Measurements from ENCODE around the gene PMFBP1. TPM values are rescaled to one million over a fixed set of nuclear protein-coding genes. Genes with fewer than 3 reads are reported as not detected.

PMFBP1 gene
- total RNA-seq, 1 donor from 2014 or later, result 0.38 TPM

DNA sequence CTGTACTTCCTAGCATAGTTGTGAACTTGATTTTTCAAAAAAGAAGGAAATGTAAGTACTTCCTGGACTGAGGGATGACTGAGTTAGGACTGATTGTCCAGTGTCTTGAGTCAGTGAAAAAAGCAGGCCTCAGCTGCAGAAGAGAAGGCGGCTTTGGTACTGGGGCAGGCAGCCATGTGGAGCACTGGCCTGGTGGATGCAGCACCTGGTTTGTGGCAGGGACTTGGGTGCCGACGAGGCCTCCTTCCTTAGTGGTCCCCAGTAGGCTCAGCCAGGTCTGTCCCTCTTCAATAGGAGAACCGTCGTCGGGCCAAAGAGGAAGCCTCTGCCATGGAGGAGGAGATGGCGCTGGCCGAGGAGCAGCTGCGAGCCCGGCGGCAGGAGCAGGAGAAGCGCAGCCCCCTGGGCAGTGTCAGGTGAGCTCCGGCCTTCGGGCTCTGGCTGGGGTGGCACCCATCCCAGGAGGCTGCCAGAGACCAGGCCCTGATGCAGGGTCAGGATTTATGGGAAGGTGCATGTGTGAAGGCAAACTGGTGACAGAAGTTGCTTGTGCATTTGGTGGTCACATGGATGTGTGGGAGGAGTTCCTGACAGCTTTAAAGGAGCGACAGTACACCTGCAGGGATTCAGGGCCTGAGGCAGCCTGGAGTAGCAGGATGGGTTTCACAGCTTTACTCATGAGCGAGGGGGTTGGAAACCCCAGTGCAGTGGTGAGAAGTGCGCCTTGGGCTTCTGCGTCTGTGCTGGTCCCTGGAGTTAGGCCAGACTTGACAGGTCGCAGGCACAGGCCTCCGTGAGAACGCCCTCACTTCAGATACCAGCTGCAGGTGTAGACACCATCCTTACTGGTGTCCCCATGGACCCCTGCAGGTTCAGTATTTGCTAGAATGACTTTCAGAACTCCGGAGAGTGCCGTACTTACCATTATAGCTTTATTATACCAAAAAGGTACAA, 61.0 kb downstream of the PMFBP1 start:
- TF ChIP-seq, protein P1, sequence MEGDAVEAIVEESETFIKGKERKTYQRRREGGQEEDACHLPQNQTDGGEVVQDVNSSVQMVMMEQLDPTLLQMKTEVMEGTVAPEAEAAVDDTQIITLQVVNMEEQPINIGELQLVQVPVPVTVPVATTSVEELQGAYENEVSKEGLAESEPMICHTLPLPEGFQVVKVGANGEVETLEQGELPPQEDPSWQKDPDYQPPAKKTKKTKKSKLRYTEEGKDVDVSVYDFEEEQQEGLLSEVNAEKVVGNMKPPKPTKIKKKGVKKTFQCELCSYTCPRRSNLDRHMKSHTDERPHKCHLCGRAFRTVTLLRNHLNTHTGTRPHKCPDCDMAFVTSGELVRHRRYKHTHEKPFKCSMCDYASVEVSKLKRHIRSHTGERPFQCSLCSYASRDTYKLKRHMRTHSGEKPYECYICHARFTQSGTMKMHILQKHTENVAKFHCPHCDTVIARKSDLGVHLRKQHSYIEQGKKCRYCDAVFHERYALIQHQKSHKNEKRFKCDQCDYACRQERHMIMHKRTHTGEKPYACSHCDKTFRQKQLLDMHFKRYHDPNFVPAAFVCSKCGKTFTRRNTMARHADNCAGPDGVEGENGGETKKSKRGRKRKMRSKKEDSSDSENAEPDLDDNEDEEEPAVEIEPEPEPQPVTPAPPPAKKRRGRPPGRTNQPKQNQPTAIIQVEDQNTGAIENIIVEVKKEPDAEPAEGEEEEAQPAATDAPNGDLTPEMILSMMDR (IDR thresholded peaks at IDR 0.05; ENCODE audit: unreplicated experiment), result no peak
- Mint-ChIP-seq H3K27me3 (ENCODE audit: unreplicated experiment) (no peaks in the 10 kb centered on the region), H3K4me3 (ENCODE audit: unreplicated experiment) (no peak overlapping the region), H3K4me1 (ENCODE audit: unreplicated experiment) (no peaks in the 10 kb centered on the region), H3K36me3 (ENCODE audit: low read depth, unreplicated experiment) (peaks cover 65% of the 10 kb centered on the region), H3K27ac (ENCODE audit: unreplicated experiment) (no peak overlapping the region), H3K9me3 (ENCODE audit: unreplicated experiment) (no peaks in the 10 kb centered on the region)
- DNase-seq (ENCODE audit: low spot score), result no peak

DNA sequence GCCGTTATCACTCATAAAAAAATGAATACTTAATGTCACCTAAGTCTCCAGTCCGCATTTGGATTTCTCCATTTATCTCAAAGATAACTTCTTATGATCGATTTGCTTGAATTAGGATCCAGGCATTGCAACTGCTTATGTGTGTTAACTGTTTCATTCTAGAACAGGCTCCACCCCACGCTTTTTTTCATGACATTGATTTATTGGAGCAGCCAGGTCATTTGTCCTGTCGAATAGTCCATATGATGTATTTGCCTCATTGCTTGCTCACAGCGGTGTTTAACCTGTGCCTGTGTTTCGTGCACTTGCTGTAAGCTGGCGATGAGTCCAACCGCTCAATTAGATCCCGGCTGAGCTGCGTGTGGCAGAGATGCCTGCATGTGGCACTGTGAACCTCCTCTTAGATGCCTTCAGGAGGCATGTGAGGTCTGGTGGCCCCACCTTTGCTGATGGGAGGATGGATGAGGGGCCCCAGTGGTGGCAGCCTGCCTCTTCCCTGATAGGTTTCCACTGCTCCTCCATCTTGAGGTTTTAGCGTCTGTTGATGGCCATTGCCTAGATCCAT, 61.9 kb downstream of the PMFBP1 start:
- Mint-ChIP-seq H3K4me1 (ENCODE audit: unreplicated experiment) (no peaks in the 10 kb centered on the region), H3K27ac (ENCODE audit: unreplicated experiment) (no peak overlapping the region), H3K27me3 (ENCODE audit: unreplicated experiment) (no peaks in the 10 kb centered on the region), H3K36me3 (ENCODE audit: low read depth, unreplicated experiment) (peaks cover 74% of the 10 kb centered on the region), H3K4me3 (ENCODE audit: unreplicated experiment) (peak overlapping the region; percentile 22), H3K9me3 (ENCODE audit: unreplicated experiment) (no peaks in the 10 kb centered on the region)
- DNase-seq (ENCODE audit: low spot score), result no peak
- TF ChIP-seq, protein P1 (IDR thresholded peaks at IDR 0.05; ENCODE audit: unreplicated experiment), result no peak

DNA sequence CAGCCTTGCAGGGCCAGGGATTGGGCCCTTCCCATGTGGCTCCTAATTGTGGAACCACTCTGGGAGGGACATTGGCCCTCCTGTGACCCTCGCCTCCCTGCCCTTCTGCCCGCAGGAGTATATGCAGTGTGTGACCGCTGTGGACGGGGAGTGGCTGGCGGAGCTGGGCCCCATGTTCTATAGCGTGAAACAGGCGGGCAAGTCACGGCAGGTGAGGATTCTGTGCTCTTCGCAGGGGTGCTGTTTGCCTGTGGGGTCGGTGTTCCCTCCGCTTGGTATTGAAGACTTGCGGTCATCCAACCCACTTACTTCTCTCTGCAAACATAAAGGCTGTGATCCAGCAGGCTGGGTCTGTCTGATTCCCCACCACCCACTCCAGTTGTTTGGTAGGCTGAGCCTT, 62.7 kb downstream of the PMFBP1 start:
- no peak for DNase-seq (ENCODE audit: low spot score)
- H3K9me3 Mint-ChIP-seq (ENCODE audit: unreplicated experiment), result no peaks in the 10 kb centered on the region
- H3K27ac Mint-ChIP-seq (ENCODE audit: unreplicated experiment), result no peak overlapping the region
- no peaks in the 10 kb centered on the region for H3K27me3 Mint-ChIP-seq (ENCODE audit: unreplicated experiment)
- H3K4me1 Mint-ChIP-seq (ENCODE audit: unreplicated experiment), result no peaks in the 10 kb centered on the region
- TF ChIP-seq, protein P1 (IDR thresholded peaks at IDR 0.05; ENCODE audit: unreplicated experiment), result no peak
- peaks cover 79% of the 10 kb centered on the region for H3K36me3 Mint-ChIP-seq (ENCODE audit: low read depth, unreplicated experiment)
- no peak overlapping the region for H3K4me3 Mint-ChIP-seq (ENCODE audit: unreplicated experiment)

DNA sequence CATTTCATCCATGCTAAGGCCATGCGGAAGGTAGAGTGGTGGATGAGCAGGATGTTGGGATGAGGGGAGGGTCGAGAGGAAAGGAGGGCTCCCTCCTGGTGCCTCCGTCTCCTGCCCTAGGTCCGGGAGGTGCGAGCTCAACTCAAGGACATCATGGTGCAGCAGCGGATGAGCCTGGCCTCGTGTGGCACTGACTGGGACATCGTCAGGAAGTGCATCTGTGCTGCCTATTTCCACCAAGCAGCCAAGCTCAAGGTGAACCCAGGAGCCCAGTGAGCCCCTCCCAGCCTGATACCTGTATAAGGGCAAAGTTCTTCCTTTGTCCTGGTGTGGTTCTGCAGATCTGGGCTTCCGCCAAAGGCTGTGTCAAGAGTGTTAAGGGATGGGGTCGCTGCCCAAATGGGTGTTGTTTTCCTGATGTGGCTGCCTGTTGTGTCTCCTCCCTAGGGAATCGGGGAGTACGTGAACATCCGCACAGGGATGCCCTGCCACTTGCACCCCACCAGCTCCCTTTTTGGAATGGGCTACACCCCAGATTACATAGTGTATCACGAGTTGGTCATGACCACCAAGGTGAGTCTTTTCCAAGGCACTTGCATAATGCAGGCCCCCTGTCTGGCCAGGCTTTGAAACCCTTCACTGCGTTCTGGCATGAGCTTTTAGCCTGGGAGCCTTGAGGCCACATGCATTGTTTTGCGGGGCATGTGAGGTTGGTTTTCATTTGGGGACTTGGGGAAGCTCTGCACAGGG, 63.4 kb downstream of the PMFBP1 start:
- H3K27me3 Mint-ChIP-seq (ENCODE audit: unreplicated experiment), result peaks cover under 1% of the 10 kb centered on the region
- no peaks in the 10 kb centered on the region for H3K9me3 Mint-ChIP-seq (ENCODE audit: unreplicated experiment)
- no peak overlapping the region for H3K27ac Mint-ChIP-seq (ENCODE audit: unreplicated experiment)
- no peaks in the 10 kb centered on the region for H3K4me1 Mint-ChIP-seq (ENCODE audit: unreplicated experiment)
- H3K36me3 Mint-ChIP-seq (ENCODE audit: low read depth, unreplicated experiment), result peaks cover 80% of the 10 kb centered on the region
- TF ChIP-seq, protein P1 (IDR thresholded peaks at IDR 0.05; ENCODE audit: unreplicated experiment), result no peak
- no peak overlapping the region for H3K4me3 Mint-ChIP-seq (ENCODE audit: unreplicated experiment)
- no peak for DNase-seq (ENCODE audit: low spot score)
